ENCODE results near the gene ELMO1. TPM values are rescaled to one million over a fixed set of nuclear protein-coding genes. Genes with fewer than 3 reads are reported as not detected.

ELMO1 gene
- total RNA-seq, 4 donors from 2014 or later, result 31.1 to 42.9 (median 38.7) TPM

- Histone ChIP-seq H3K4me1 (no peaks in the 10 kb centered on the region), H3K27ac (replicated peaks in 1 of 4) (no peak overlapping the region), H3K36me3 (peaks cover 0 to 68% (median 23%) of the 10 kb centered on the region in 4 donors), H3K4me3 (no peak overlapping the region), H3K27me3 (no peaks in the 10 kb centered on the region), H3K9me3 (no peaks in the 10 kb centered on the region)
- TF ChIP-seq POLR2A (IDR thresholded peaks at IDR 0.05; ENCODE audit: low read depth) (no peak), POLR2AphosphoS5 (IDR thresholded peaks at IDR 0.05) (no peak)
- intact Hi-C loops (cut with DNase I), result no loop called here
- DNase-seq (ENCODE audit: extremely low spot score), result no peak
- WGBS, result 100% methylated on average over 1 of the region's 1 CpG
Measured at GRCh38 chr7:36870625-36871354, 577.9 kb downstream of the ELMO1 start.

GRCh38 chr7:36868727-36869411 lies 579.8 kb downstream of the ELMO1 start:
- no peak for DNase-seq (ENCODE audit: extremely low spot score)
- intact Hi-C loops (cut with DNase I), result no loop called here
- Histone ChIP-seq H3K9me3 (no peaks in the 10 kb centered on the region), H3K27ac (replicated peaks in 1 of 4) (no peak overlapping the region), H3K4me1 (peaks cover 0 to 12% (median 5%) of the 10 kb centered on the region in 4 donors), H3K27me3 (no peaks in the 10 kb centered on the region), H3K36me3 (peaks cover 0 to 51% (median 20%) of the 10 kb centered on the region in 4 donors), H3K4me3 (no peak overlapping the region)
- 89% methylated on average over 7 of the region's 7 CpGs for WGBS
- TF ChIP-seq POLR2AphosphoS5 (IDR thresholded peaks at IDR 0.05) (no peak), EP300 (IDR thresholded peaks at IDR 0.05) (no peak), CTCF (IDR thresholded peaks at IDR 0.05) (no peak), POLR2A (IDR thresholded peaks at IDR 0.05; ENCODE audit: low read depth) (no peak)

- Histone ChIP-seq H3K4me3 (no peak overlapping the region), H3K9me3 (no peaks in the 10 kb centered on the region), H3K27ac (replicated peaks in 1 of 4) (no peak overlapping the region), H3K27me3 (no peaks in the 10 kb centered on the region), H3K36me3 (peaks cover 0 to 27% (median 18%) of the 10 kb centered on the region in 4 donors), H3K4me1 (peaks cover 0 to 20% (median 7%) of the 10 kb centered on the region in 4 donors)
- intact Hi-C loops (cut with DNase I), result no loop called here
- WGBS, result 94% methylated on average over 3 of the region's 3 CpGs
- TF ChIP-seq POLR2A (IDR thresholded peaks at IDR 0.05; ENCODE audit: low read depth), result no peak
- no peak for TF ChIP-seq CTCF (IDR thresholded peaks at IDR 0.05)
- TF ChIP-seq EP300 (IDR thresholded peaks at IDR 0.05), result no peak
- no peak for TF ChIP-seq POLR2AphosphoS5 (IDR thresholded peaks at IDR 0.05)
- no peak for DNase-seq (ENCODE audit: extremely low spot score)
Measured at GRCh38 chr7:36865019-36865418, 583.6 kb downstream of the ELMO1 start.

- Histone ChIP-seq H3K36me3 (peaks cover 0 to 18% (median 12%) of the 10 kb centered on the region in 4 donors), H3K4me1 (peaks cover 0 to 20% (median 7%) of the 10 kb centered on the region in 4 donors), H3K27ac (replicated peaks in 1 of 4) (no peak overlapping the region), H3K9me3 (no peaks in the 10 kb centered on the region), H3K4me3 (no peak overlapping the region), H3K27me3 (no peaks in the 10 kb centered on the region)
- 70% methylated on average over 8 of the region's 10 CpGs for WGBS
- intact Hi-C loops (cut with DNase I), result no loop called here
- no peak for DNase-seq (ENCODE audit: extremely low spot score)
- no peak for TF ChIP-seq EP300 (IDR thresholded peaks at IDR 0.05)
- TF ChIP-seq CTCF (IDR thresholded peaks at IDR 0.05), result no peak
- TF ChIP-seq POLR2AphosphoS5 (IDR thresholded peaks at IDR 0.05), result no peak
- no peak for TF ChIP-seq POLR2A (IDR thresholded peaks at IDR 0.05; ENCODE audit: low read depth)
Measured at GRCh38 chr7:36863901-36864701, 584.6 kb downstream of the ELMO1 start.
